GM11168 (cell line): ENCODE measurements around the gene GTF2IRD1.
"Not testable (repeated sequence)": the region's sequence is repeated elsewhere in the genome, so short reads cannot be mapped to it uniquely, and the experiment has no call there.

Experiments
- in situ Hi-C: fragments of 300-500 bp; cut with MboI; formaldehyde crosslinking; loops from one replicate; pipeline ENCODE4 v1.12.0; 2022; ENCODE audit warnings: low sequenced_read_pairs; ENCODE audit not compliant: unreplicated experiment

GTF2IRD1 gene

DNA sequence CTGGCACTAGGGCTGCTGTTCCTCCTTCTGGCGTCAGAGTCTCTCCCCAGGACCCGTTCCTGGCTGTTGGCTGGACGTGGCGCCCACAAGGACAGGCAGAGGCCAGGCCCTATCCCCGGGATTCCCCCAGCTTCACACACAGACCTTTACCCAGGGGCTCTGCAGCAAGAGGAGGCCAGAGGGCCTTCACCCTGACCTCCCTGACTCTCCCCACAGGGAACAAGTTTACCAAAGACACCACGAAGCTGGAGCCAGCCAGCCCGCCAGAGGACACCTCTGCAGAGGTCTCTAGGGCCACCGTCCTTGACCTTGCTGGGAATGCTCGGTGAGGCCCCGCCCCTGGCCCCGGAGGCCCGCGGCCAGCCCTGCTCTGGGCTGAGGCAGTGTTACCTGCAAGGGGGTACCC, 82.2 kb downstream of the GTF2IRD1 start:
- in situ Hi-C loops, result no loop called here

DNA sequence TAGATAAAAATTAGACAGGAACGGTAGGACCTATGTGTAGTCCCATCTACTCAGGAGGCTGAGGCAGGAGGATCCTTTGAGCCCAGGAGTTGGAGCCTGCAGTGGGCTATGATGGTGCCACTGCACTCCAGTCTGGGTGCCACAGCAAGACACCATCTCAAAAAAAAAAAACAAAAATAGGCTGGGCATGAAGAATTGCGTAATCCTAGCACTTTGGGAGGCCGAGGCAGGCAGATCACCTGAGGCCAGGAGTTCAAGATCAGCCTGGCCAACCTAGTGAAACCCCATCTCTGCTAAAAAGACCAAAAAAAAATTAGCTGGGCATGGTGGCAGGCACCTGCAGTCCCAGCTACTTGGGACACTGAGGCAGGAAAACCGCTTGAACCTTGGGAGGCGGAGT, 88.2 kb downstream of the GTF2IRD1 start:
- in situ Hi-C loops, result not testable (repeated sequence)

- in situ Hi-C loops, result no loop called here
These were observed 88.9 kb downstream of the GTF2IRD1 start for GRCh38 chr7:74542558-74543117.

DNA sequence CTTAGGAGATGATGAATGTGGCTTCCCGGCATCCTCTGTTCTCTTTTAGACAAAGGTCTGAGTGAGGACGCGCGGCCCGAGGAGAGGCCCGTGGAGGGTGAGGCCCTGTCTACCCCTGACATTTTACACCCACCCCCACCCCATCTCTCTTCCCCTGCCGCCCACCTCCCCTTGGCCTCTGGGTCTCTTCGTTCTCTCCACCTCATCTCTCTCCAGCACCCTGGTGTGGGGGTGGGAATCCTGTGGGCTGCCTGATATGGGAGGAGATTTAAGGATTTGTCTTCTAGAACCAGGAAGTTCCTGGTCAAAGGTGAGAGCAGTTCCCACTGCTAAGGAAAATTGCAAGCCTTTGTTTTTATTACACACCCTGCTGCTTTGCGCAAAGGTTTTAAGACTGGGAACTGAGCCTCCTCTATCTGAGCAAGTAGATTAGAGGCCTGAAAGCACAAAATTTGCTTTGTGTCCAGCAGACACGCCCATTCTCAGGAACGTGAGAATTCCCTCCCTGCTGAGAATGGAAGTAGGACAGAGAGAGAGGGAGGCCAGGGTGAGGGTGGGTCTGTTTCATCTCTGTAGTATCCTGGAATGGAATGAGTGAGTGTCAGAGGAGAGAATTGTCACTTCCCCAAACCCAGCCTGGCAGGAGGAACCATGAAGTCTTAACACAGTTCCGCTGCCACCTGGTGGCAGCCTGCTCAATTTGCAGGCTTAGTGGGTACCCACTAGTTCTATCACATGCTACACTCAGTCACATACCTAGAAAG, 91.2 kb downstream of the GTF2IRD1 start:
- in situ Hi-C loops, result no loop called here

DNA sequence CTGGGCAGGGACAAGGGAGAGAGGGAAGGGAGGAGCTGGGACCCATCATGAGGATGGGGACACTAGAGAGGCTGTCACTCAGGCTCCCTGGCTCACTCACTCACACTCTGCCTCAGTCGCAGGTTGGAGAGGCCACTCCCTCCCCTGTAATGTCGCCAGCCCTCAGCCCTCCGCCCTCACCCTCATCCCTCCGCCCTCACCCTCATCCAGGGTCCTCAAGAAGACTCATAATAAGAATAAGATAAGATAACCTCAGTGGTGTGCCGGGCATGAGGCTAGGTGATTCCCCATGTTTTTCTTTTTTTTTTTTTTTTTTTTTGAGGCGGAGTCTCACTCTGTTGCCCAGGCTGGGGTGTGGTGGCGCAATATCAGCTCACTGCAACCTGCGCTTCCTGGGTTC, 92.2 kb downstream of the GTF2IRD1 start:
- in situ Hi-C loops, result no loop called here

GRCh38 chr7:74553596-74554012, 99.9 kb downstream of the GTF2IRD1 start:
- in situ Hi-C loops, result not testable (repeated sequence)

DNA sequence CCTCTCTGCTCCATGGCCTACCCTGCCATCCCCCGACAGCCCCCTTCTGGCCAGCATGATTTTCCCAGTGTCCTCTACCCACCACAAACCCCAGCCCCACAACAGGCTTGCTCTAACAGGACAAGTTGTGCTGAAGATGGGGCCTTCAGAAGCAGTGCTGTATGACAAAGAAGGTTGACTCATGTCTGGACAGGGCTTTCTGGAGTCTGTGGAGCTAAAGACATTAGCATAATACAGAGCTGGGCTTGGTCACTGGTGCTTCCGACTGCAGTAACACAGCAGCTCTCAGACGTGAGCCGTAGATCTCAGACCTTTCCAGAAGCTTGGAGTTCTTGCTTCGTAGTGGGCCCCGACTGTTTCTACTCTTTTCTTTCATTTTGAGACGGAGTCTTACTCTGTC, 100.5 kb downstream of the GTF2IRD1 start:
- in situ Hi-C loops, result no loop called here

DNA sequence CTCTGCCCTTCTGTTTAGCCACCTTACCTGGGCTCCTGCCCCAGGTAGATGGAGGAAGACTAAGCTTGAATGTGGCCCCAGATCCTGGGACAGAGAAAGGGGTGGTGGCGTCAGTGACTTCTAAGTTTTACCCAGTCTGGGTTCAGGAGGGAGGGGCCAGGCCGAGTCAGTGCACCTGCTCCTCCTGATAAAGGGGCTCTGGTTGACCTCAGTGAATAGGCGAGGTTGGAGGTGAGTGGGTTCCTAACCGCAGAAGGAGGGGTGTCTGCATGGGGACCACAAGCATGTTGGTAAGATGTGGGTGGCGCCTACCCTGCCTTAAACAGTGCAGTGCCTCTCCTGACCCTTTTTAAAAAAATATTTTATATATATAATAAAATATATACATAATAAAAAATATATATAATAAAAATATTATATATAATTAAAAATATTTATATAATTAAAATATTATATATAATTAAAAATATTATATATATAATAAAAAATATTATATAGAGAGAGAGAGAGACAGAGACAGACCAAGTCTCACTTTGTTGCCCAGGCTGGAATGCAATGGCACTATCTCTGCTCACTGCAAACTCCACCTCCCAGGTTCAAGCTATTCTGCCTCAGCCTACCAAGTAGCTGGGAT, 106.5 kb downstream of the GTF2IRD1 start:
- in situ Hi-C loops, result loop anchor here (10.0 kb wide), 1 partner anchor 115 kb away; no protein-coding TSS in a partner anchor

- in situ Hi-C loops, result loop anchor here (10.0 kb wide), 1 partner anchor 117 kb away; no protein-coding TSS in a partner anchor
These were observed 108.3 kb downstream of the GTF2IRD1 start for GRCh38 chr7:74561898-74562613.

DNA sequence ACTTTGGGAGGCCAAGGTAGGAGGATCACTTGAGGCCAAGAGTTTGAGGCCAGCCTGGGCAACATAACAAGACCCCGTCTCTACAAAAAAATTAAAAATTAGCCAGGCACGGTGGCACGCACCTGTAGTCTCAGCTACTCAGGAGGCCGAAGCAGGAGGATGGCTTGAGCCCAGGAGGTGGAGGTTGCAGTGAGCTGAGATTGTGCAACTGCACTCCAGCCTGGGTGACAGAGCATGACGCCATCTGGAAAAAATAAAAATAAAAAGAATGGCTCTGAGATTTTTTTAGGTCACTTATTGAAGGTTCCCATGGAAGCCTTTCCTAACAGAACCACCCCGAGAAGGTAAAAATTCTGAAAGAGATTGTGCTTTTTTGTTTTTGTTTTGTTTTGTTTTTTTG, 109.9 kb downstream of the GTF2IRD1 start:
- in situ Hi-C loops, result loop anchor here (10.0 kb wide), 1 partner anchor 119 kb away; no protein-coding TSS in a partner anchor

DNA sequence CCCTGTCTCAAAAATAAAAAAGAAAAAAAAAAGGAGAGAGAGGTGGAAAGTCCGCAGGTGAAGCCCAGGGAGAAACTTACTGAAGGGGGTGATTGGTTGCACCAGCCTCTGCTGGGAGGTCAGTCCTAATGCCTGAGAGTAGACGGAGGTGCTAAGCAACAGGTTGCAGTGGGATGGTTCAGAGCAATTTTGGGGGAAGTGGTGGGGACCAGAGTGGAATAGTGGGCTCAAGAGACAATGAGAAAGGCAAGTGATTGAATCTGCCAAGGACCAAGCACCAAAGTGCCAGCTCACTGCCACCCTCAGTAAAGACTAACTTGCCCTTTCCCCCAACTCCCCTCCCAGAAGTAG, 113.6 kb downstream of the GTF2IRD1 start:
- in situ Hi-C loops, result loop anchor here (10.0 kb wide), 1 partner anchor 122 kb away; no protein-coding TSS in a partner anchor

GRCh38 chr7:74568658-74569057, 115.0 kb downstream of the GTF2IRD1 start:
- in situ Hi-C loops, result loop anchor here (10.0 kb wide), 1 partner anchor 124 kb away; no protein-coding TSS in a partner anchor

GRCh38 chr7:74569501-74570075, 115.9 kb downstream of the GTF2IRD1 start:
- in situ Hi-C loops, result loop anchor here (10.0 kb wide), 1 partner anchor 125 kb away; no protein-coding TSS in a partner anchor

DNA sequence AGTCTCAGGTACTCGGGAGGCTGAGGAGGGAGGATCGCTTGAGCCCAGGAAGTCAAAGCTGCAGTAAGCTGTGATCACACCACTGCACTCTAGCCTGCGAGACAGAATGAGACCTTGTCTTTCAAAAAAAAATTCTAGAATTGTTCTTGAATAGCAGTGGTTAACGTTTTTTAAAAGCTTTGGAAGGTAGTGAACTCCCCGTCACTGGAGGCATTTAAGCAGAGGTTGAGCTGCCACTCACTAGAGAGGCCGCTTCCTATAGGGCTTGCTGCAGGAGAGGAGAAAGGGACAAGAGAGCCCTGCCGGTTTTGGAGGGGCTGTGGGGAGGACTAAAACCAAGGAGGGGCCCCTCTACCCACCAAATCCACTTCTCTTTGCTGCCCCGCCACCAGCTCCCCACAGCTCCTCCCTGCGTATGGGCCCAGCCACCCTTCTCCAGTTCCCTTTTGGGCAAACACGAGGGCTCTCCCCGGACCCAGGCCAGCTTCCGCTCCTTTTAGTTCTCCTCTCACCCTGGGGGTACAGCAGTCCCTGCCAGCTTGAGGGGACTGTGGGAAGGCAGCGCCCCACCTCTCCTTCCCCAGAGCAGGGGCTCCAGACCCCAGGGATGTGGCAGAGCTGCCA, 116.9 kb downstream of the GTF2IRD1 start:
- in situ Hi-C loops, result no loop called here

DNA sequence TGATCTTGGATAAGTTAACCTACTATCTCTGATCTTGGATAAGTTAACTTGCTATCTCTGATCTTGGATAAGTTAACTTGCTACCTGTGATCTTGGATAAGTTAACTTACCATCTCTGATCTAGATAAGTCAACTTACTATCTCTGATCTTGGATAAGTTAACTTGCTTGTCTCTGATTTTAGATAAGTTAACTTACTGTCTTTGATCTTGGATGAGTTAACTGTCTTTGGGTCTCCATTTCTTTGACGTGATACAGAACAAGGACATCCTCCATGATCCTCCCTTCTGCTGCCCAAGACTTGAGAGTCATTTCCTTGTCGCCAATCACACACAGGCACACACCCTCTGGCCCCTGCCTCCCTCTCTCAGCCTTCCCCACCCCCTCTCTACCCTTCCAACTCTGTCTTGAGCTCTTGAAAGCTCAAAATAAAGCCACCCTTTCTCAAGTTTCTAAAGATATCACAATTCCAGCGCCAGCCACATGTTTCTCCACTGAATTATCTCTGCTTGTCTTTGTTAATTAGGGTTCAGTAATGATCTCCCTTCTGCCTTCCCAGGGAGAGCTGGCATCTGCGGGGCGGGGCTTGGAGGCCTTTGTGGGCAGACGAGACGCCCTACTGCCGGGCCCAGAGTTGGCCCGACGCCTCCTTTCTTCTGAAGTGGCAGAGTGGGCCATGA, 118.7 kb downstream of the GTF2IRD1 start:
- in situ Hi-C loops, result no loop called here

- in situ Hi-C loops, result no loop called here
These were observed 119.8 kb downstream of the GTF2IRD1 start for GRCh38 chr7:74573512-74573911.

- in situ Hi-C loops, result no loop called here
These were observed 121.5 kb downstream of the GTF2IRD1 start for GRCh38 chr7:74575083-74575784.

- in situ Hi-C loops, result no loop called here
These were observed 122.1 kb downstream of the GTF2IRD1 start for GRCh38 chr7:74575811-74576210.
